OCI-LY1 (cell line): ENCODE data around the gene PCSK7.

ENCODE experiments used
- CTCF ChIP-seq: fragments of 200-600 bp; sonication (generic), shearing (Covaris generic); IDR thresholded peaks from 2 replicates; pipeline ENCODE4 v1.5.1; 2017; ENCODE audit warnings: mild to moderate bottlenecking, antibody characterized with exemption, low read length, moderate library complexity, mixed read lengths
- EZH2 ChIP-seq: fragments of 200-600 bp; sonication (generic), shearing (Covaris generic); IDR thresholded peaks from 2 replicates; pipeline ENCODE4 v1.8.0; 2017; ENCODE audit warnings: borderline replicate concordance, mixed run types, mild to moderate bottlenecking, antibody characterized with exemption, low read length, moderate library complexity, mixed read lengths

- TF ChIP-seq CTCF, result no peak
- no peak for TF ChIP-seq EZH2
Observed at GRCh38 chr11:117238221-117238620, 6.3 kb upstream of the PCSK7 start.
